HepG2 (cell line): Measurements from ENCODE around the gene PLEKHG4. TPM values are rescaled to one million over a fixed set of nuclear protein-coding genes. Genes with fewer than 3 reads are reported as not detected.
A peak's percentile ranks its signal among the peaks of the same experiment; 100 is the strongest.

ENCODE experiments used
- ETV6 ChIP-seq: sonication (generic); formaldehyde crosslinking; conservative IDR thresholded peaks from 2 replicates; pipeline ENCODE4 v1.4.0; 2020; ENCODE audit warnings: missing genetic modification reagents
- HMG20A ChIP-seq: IDR thresholded peaks from 2 replicates; pipeline ENCODE4 v1.6.1; 2016; ENCODE audit warnings: borderline replicate concordance
- HMG20B ChIP-seq: conservative IDR thresholded peaks from 2 replicates; pipeline ENCODE4 v1.6.1; 2016; ENCODE audit warnings: missing genetic modification reagents, missing compliant biosample characterization
- KDM5A ChIP-seq: fragments of 200-600 bp; sonication (generic); IDR thresholded peaks from 2 replicates; pipeline ENCODE4 v1.7.0; 2018; ENCODE audit warnings: antibody characterized with exemption, mild to moderate bottlenecking, low read length, borderline replicate concordance
- MAZ ChIP-seq, 2 experiments: sonication (generic) in 1 of 2; formaldehyde crosslinking in 1 of 2; IDR thresholded peaks; 2 replicates each; pipeline versions ENCODE4 v1.5.0 to v1.6.1; 2012 to 2020; ENCODE audit warnings: low read depth in 2 of 2, mild to moderate bottlenecking in 2 of 2, borderline replicate concordance in 1 of 2, improper control_type of control experiment in 1 of 2, low read length in 1 of 2, missing genetic modification reagents in 1 of 2, moderate library complexity in 1 of 2
- MBD4 ChIP-seq: IDR thresholded peaks from 2 replicates; pipeline ENCODE4 v1.6.1; 2012; ENCODE audit warnings: low read length, inconsistent platforms, borderline replicate concordance
- POLR2G ChIP-seq: fragments of 200-400 bp; formaldehyde crosslinking; IDR thresholded peaks from 2 replicates; pipeline ENCODE4 v1.6.1; 2018; ENCODE audit warnings: mild to moderate bottlenecking, low read depth, low read length, moderate library complexity
- TP53 ChIP-seq: sonication (generic); formaldehyde crosslinking; conservative IDR thresholded peaks from 2 replicates; pipeline ENCODE4 v1.4.0; 2020; ENCODE audit warnings: missing genetic modification reagents
- ZNF124 ChIP-seq: sonication (generic); formaldehyde crosslinking; IDR thresholded peaks from 2 replicates; pipeline ENCODE4 v1.4.0; 2020; ENCODE audit warnings: missing genetic modification reagents
- ZNF441 ChIP-seq: sonication (generic); formaldehyde crosslinking; IDR thresholded peaks from 2 replicates; pipeline ENCODE4 v1.7.0; 2021; ENCODE audit warnings: missing genetic modification reagents, borderline replicate concordance
- ZNF839 ChIP-seq: sonication (generic); formaldehyde crosslinking; IDR thresholded peaks from 2 replicates; pipeline ENCODE4 v1.4.0; 2020; ENCODE audit warnings: missing genetic modification reagents, mild to moderate bottlenecking, borderline replicate concordance
- ZSCAN20 ChIP-seq: sonication (generic); formaldehyde crosslinking; IDR thresholded peaks from 2 replicates; pipeline ENCODE4 v1.4.0; 2020; ENCODE audit warnings: missing genetic modification reagents, mild to moderate bottlenecking, borderline replicate concordance
- polyA plus RNA-seq, 8 experiments: library from polyadenylated mRNA; depleted of rRNA in 3 of 8; stranded (reverse) in 7 of 8; unstranded in 1 of 8; fragments of >200 nt; fragmentation: Illumina TruSeq in 4 of 8; extraction: Trizol in 4 of 8; gene quantifications; 2 replicates each; pipeline versions ENCODE4 v1.2.1 to v1.2.3, GENCODE V29; 2011 to 2016; ENCODE audit warnings: low read depth in 4 of 8, missing spikeins in 1 of 8, mixed read lengths in 1 of 8; ENCODE audit not compliant: insufficient read depth in 1 of 8
- total RNA-seq, 5 experiments: library from RNA; depleted of rRNA; stranded (reverse); fragments of >200 nt; fragmentation: Illumina TruSeq; extraction: Trizol; gene quantifications; 2 replicates each; pipeline ENCODE4 v1.2.3, GENCODE V29; 2016; ENCODE audit warnings: low read depth in 1 of 5
- TF ChIP-seq, protein P1 (sequence below): sonication (generic); formaldehyde crosslinking; IDR thresholded peaks from 2 replicates; pipeline ENCODE4 v1.4.0; 2020; ENCODE audit warnings: missing genetic modification reagents, borderline replicate concordance
- TF ChIP-seq, protein P2 (sequence below): sonication (generic); formaldehyde crosslinking; IDR thresholded peaks from 2 replicates; pipeline ENCODE4 v1.4.0; 2020; ENCODE audit warnings: missing genetic modification reagents
- TF ChIP-seq, protein P3 (sequence below): IDR thresholded peaks from 2 replicates; pipeline ENCODE4 v1.6.1; 2016
- TF ChIP-seq, protein P4 (sequence below): sonication (generic); formaldehyde crosslinking; IDR thresholded peaks from 2 replicates; pipeline ENCODE4 v1.5.0; 2020; ENCODE audit warnings: mild to moderate bottlenecking, missing genetic modification reagents

The PLEKHG4 gene
- total and polyA plus RNA-seq, 2 of the 13 experiments (the other 11 are each of a cell fraction or from before 2014, with no cell fraction given), result 7.1 to 13.6 TPM

DNA sequence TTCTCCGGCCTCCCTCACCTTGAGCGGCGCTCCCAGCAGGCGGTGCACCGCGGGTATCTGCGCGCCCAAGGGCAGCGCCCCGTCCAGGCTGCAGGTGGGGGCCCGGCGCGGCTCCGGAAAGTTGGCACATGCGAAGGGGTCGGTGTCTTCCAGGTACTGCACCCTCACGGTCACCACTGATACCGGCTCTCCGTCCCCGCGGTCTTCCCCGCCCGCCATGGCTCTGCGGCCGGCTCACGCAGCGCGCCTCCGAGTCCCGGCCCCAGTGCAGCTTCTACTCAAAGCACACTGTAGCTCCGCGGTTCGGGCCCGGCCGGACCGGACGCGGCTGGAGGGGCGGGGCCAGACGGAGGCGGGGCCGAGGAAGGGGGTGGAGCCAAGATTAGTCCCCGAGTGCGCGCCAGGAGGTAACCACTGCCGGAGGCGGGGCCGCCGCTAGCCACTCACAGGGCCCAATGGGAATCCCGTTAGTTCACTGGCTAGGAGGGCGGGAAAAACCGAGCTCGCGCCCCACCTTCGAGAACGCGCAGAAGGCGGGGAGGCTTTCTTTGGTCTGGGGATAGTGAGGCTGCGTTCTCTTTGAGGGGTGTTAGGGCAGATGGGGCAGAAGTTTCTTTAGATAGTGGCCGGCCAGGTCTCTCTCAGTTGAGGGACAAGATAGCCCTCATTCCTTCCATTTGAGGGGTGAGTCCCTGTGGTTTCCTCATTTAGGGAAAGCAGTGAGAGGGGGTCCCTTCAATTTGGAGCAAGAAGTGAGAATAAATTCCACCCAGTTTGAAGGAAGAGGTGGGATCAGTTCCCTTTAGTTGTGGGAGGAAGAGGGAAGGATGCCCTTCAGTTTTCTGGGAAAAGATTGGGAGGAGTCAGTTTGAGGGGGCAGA, 31.9 kb upstream of the PLEKHG4 start, which contains the start of gene FHOD1 (continued):
- TF ChIP-seq KDM5A (no peak; the same call in 1 of the 2 replicates), ZNF124 (peak; percentile 85; the same call in 1 of the 2 replicates), ZNF441 (CRISPR knock-in tag) (no peak), ZNF839 (no peak), MBD4 (no peak), HMG20B (CRISPR knock-in tag) (peak; percentile 20; the same call in 1 of the 2 replicates), MAZ (IDR thresholded peaks at IDR 0.05; ENCODE audit: borderline replicate concordance, low read depth, low read length) (peak; percentile 17; the same call in 1 of the 2 replicates), MAZ (CRISPR knock-in tag; IDR thresholded peaks at IDR 0.05; ENCODE audit: low read depth) (0 out of 2 replicates have a peak, but pooled peaks have one; percentile 22), TP53 (CRISPR knock-in tag) (0 out of 2 replicates have a peak, but pooled peaks have one; percentile 15), ZSCAN20 (CRISPR knock-in tag) (no peak), HMG20A (CRISPR knock-in tag) (0 out of 2 replicates have a peak, but pooled peaks have one; percentile 9), POLR2G (peak; percentile 73), ETV6 (peak; percentile 76; the same call in 1 of the 2 replicates)
- TF ChIP-seq, protein P1, sequence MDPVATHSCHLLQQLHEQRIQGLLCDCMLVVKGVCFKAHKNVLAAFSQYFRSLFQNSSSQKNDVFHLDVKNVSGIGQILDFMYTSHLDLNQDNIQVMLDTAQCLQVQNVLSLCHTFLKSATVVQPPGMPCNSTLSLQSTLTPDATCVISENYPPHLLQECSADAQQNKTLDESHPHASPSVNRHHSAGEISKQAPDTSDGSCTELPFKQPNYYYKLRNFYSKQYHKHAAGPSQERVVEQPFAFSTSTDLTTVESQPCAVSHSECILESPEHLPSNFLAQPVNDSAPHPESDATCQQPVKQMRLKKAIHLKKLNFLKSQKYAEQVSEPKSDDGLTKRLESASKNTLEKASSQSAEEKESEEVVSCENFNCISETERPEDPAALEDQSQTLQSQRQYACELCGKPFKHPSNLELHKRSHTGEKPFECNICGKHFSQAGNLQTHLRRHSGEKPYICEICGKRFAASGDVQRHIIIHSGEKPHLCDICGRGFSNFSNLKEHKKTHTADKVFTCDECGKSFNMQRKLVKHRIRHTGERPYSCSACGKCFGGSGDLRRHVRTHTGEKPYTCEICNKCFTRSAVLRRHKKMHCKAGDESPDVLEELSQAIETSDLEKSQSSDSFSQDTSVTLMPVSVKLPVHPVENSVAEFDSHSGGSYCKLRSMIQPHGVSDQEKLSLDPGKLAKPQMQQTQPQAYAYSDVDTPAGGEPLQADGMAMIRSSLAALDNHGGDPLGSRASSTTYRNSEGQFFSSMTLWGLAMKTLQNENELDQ (CRISPR knock-in tag), result no peak
- TF ChIP-seq, protein P2, sequence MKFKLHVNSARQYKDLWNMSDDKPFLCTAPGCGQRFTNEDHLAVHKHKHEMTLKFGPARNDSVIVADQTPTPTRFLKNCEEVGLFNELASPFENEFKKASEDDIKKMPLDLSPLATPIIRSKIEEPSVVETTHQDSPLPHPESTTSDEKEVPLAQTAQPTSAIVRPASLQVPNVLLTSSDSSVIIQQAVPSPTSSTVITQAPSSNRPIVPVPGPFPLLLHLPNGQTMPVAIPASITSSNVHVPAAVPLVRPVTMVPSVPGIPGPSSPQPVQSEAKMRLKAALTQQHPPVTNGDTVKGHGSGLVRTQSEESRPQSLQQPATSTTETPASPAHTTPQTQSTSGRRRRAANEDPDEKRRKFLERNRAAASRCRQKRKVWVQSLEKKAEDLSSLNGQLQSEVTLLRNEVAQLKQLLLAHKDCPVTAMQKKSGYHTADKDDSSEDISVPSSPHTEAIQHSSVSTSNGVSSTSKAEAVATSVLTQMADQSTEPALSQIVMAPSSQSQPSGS (CRISPR knock-in tag), result 0 out of 2 replicates have a peak, but pooled peaks have one; percentile 31
- TF ChIP-seq, protein P3, sequence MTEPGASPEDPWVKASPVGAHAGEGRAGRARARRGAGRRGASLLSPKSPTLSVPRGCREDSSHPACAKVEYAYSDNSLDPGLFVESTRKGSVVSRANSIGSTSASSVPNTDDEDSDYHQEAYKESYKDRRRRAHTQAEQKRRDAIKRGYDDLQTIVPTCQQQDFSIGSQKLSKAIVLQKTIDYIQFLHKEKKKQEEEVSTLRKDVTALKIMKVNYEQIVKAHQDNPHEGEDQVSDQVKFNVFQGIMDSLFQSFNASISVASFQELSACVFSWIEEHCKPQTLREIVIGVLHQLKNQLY (CRISPR knock-in tag), result peak; percentile 52; the same call in 1 of the 2 replicates
- TF ChIP-seq, protein P4, sequence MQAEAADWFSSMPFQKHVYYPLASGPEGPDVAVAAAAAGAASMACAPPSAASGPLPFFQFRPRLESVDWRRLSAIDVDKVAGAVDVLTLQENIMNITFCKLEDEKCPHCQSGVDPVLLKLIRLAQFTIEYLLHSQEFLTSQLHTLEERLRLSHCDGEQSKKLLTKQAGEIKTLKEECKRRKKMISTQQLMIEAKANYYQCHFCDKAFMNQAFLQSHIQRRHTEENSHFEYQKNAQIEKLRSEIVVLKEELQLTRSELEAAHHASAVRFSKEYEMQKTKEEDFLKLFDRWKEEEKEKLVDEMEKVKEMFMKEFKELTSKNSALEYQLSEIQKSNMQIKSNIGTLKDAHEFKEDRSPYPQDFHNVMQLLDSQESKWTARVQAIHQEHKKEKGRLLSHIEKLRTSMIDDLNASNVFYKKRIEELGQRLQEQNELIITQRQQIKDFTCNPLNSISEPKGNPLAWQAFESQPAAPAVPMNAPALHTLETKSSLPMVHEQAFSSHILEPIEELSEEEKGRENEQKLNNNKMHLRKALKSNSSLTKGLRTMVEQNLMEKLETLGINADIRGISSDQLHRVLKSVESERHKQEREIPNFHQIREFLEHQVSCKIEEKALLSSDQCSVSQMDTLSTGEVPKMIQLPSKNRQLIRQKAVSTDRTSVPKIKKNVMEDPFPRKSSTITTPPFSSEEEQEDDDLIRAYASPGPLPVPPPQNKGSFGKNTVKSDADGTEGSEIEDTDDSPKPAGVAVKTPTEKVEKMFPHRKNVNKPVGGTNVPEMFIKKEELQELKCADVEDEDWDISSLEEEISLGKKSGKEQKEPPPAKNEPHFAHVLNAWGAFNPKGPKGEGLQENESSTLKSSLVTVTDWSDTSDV (CRISPR knock-in tag), result peak; percentile 86; the same call in 1 of the 2 replicates
